ENCODE data around the gene FBLN2.

The FBLN2 gene

DNA sequence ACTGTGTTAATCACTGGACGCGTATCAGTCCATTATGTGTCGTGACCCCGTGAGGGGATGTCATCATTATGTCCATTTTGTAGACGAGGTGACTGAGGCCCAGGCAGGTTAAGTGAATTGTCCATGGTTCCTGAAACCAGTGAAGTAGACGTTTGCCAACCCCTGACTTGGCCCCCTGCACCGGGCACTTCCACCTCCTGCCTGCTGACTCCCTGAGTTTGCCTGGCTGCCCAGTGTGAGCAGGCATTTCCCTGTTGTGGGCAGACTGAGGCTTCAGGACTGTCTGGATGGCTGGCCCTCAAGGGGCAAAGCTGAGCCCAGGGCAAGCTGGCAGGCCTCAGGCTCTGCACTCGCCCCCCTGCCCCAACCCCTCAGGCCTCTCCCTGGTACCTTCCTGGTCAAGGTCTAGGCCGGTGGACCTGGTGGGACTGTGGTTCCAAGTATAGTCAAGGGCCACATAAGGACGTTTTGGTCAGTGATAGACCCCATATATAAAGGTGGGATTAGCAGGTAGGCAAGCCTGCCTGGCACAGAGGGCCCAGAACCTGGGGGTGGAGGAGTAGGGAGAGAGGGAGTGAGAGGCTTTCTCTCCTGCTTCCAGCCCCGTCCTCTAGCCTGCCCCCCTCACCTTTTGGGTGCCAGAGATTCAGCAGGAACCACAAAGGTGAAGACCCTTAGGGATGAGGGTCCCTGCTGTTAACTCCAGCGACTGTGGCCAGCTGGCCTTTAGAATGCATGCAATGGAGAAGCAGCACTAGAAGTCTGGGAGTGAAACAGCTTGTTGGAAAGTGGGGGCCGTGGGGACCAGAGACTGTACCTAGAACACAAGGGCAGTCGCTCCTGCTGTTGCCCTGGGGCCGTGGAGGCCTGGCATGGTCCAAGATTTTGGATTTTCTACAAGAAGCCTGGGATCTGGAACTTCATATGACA lies 34.6 kb downstream of the FBLN2 start:
- no peak for DNase-seq

DNA sequence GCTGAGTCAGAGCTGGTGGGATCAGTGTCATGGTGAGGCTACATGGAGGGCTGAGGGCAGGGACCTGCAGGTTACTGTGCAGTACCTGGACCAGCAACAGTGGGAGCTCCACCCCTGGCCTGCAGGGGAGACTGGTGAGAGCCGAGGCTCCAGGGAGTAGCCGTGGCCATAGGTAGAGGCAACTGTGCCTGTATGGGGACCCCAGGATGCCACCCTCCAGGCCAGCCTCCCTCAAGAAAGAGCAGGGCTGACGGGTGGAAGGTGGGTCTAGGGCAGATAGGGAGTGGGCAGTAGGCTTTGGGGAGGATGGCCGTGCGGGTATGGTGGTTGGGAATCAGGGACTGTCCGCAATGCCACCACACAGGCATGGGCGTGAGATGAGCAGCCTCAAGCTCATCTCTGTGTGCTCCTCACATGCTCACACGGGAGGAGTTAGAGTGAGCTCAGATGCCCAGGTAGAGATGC lies 35.5 kb downstream of the FBLN2 start:
- no peak for DNase-seq

DNA sequence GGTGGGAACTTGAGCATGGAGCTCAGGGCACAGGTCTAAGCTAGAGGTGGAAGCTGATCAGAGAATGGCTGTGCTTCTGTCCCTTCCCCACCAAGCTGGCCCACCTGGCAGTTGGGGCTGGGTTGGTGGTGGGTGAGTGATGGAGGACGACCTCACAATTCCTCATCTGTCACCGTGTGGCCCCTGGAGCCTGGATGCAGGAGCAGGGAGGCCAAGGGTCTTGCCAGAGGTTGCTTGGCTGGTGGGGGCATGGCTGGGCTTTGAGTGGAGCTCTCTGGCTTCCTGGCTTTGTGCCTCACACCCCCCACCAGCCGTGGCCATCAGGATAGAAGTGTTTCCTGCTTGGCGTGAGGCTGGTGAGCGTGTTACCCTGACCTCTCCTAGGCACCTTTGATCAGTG lies 36.0 kb downstream of the FBLN2 start:
- DNase-seq: no peak

DNA sequence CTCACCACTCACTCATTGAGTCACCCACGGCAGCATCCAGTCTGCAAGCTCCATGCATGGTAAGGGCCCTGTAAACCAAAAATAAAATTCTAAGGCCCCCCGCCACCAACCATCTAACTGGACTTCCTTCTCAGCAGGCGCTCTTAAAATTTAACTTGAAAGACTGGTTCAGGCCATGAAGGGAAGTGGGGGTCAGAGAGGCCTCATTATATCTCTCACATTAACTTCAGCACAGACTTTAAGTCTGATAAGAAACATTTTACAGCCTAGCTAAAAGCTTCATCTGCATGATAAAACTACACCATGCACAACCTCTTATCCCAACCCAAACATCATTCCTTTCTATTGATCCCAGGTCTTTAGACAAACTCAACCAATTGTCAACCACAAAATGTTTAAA lies 38.5 kb downstream of the FBLN2 start:
- no peak for DNase-seq

DNA sequence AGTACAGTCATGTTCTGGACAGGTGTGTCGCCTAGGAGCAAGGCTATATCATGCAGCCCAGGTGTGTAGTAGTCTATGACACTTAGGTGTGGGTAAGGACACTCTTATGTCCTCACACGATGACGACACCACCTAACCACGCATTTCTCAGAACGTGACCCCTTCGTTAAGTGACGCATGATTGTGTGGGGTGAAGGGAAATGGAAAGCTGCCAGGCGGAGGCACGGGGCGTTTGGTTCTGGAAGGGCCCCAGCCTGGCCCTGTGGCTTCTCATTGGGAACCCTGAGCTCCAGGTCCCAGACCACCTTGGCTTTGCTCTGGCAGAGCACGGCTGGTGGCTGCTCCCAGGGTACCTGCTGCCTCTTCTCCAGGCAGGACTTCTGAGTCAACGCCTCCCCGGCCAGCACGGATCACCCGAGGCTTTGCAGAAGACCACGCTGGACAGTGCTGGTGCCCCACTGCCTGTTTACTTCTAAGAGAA lies 39.3 kb downstream of the FBLN2 start:
- no peak for DNase-seq

GRCh38 chr3:13588993-13589392 lies 40.1 kb downstream of the FBLN2 start:
- no peak for DNase-seq

GRCh38 chr3:13590841-13591520 lies 42.1 kb downstream of the FBLN2 start:
- no peak for DNase-seq

DNA sequence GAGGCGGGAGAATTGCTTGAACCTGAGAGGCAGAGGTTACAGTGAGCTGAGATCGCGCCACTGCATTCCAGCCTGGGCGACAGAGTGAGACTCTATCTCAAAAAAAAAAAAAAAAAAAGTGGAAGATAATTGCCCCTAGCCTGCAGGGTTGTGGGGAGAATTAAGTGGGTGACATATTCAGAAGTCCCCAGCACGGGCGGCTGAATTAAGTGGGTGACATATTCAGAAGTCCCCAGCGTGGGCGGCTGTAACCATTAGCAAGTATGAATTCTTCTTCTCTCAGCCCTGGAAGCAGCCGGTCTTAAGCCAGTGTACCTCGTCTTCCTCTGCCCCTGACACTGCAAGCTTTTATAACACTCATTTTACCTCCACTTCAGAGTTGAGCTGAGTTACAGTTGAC lies 44.7 kb downstream of the FBLN2 start:
- DNase-seq: no peak

- no peak for DNase-seq
Measured at GRCh38 chr3:13594146-13594545, 45.2 kb downstream of the FBLN2 start.

- DNase-seq: no peak
Measured at GRCh38 chr3:13594991-13595421, 46.1 kb downstream of the FBLN2 start.

- no peak for DNase-seq
Measured at GRCh38 chr3:13595485-13595884, 46.6 kb downstream of the FBLN2 start.

- DNase-seq: no peak
Measured at GRCh38 chr3:13596426-13597205, 47.7 kb downstream of the FBLN2 start.

DNA sequence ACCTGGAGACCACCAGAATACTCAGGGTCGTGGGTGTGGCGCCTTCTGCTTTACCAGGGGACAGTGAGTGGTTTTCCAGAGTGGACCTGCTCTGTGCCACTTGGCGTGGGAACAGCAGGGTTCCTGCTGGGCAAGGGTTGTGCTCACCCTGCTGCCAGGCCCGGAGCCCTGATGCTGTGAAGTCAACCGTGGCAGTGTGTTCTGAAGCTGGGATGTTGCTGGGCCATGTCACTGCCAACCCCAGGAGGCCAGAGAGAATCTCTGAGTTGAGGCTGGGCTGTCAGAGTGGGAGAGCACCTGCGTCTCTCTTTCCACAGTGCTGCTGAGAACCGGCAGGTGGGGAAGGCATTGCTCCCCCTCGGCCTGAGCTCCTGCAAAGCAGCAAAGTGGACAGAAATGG lies 48.7 kb downstream of the FBLN2 start:
- DNase-seq: no peak

GRCh38 chr3:13598201-13598600 lies 49.3 kb downstream of the FBLN2 start:
- no peak for DNase-seq

DNA sequence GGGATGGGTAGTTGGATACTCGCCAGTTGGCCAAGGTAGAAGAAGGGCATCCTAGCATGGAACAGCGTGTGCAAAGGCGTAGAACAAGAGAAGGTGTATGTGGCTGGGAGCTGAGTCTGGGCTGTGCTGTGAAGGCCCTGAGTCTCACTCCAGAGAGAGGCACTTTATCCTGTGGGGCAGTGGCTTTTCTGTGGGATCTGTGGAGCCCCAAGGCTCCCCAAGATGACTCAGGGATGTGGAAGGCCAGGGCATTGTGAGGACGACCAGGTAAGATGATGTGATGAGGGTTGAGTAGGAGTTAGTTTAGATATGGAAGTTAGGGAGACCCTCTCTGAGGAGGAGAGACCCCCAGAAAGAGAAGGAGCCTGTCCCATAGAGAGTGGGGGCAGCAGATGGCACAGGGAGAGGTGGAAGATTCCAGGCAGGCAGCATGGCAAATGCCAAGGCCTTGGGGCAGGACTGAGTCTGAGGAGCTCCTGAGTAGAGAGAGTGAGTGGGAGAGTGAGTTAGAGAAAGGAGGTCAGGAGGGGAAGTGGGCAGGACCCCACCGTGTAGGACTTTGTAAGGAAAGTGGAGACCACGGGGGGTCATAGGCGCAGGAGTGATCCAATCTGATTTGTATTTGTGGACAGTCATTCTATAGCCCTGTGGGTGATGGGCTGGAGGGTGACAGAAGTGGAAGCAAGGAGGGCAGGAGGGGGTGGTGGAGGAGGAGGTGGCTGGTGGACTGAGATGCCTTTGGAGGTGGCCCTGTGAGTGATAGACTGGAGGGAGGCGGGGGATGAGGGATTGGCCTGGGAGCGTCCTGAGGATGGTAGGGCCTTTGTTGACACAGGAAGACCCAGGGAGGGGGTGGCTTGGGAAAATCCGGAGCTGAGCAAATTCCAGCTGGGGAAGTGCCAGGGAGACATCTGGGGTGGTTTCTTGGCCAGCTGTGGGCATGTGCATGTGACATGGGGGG lies 50.3 kb downstream of the FBLN2 start:
- no peak for DNase-seq

DNA sequence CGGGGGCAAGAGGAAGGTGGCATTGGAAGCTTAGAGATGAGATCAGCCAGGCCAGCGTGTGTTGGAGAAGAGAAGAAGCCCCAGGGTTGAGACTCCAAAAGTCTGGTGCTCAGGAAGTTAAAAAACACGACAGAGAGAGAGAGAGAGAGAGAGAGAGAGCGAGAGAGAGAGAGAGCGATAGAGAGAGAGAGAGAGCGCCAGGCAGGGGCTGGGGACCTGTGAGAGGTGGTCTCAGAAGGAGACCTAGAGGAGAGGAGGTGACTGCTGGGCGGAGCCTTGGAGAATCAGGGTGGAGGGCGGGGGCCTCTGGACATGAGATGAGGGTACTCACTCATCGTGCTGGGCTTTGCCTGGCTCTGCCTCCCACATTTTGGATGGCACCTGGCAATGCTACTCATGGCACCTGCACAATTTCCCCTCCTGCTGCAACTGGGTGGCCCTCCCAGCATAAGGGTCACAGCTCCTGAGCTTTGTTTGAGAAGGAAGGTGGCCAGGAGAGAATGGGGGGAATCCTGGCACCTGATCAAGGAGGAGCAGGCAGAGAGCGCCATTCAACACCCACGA lies 51.0 kb downstream of the FBLN2 start:
- DNase-seq: no peak

GRCh38 chr3:13600950-13601691 lies 52.2 kb downstream of the FBLN2 start:
- no peak for DNase-seq

DNA sequence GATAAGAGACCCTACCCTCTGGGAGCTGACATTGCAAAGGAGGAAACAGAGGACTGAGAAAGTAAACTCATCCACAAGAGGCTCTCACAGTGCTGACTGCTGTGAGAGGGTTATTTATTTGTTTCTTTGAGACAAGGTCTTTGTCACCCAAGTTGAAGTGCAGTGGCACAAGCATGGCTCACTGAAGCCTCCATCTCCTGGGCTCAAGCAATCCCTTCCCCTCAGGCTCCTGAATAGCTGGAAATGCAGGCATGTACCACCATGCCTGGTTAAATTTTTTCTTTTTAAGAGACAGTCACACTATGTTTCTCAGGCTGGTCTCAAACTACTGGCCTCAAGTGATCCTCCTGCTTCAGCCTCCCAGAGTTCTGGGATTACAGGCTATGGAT lies 52.8 kb downstream of the FBLN2 start:
- DNase-seq: no peak

- no peak for DNase-seq
Measured at GRCh38 chr3:13605555-13605954, 56.6 kb downstream of the FBLN2 start.

DNA sequence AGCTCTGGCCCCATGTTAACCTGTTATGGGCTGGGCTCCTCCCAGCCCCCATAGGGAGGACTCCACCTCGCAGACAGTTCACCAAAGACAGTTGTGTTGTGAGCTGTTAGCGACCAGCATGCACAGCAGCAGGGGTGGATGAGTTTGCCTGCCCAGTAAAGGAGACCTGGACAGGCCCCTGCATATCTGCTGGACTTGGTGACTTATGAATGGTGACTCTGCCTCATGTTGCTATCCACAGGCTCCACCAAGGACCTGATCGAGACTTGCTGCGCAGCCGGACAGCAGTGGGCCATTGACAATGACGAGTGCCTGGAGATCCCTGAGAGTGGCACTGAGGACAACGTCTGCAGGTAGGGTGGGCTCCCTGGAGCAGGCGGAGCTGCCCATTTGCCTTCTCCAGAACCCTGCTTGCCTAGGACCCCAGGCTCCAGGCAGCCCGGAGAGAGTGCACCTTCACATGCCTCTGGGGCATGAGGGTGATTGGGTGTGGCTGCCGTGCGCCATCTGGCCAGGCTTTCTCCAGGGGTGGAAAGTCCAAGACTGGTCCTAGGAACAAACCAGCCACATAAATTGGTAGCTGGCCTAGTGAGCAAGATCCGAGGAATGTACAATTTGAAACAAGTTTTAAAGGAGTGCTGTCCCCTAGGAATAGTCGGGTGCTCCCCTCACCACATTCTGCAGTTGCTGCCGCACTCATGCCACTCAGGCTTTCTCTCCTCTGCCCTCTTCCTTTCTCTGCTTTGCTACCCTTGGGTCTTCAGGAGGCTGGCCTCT lies 59.1 kb downstream of the FBLN2 start:
- no peak for DNase-seq

Data from NCI-H1048 (cell line).